Peyer's patch (tissue), 4 donors: ENCODE data around the gene PAX8.

ENCODE experiments used
- CTCF ChIP-seq, 6 experiments: fragments of 450-650 bp in 4 of 6; fragments of 200-600 bp in 2 of 6; sonication (generic) in 1 of 6; IDR thresholded peaks; one replicate each; pipeline ENCODE4 v1.5.1; 2017 to 2019; ENCODE audit warnings: antibody characterized with exemption in 6 of 6, mild to moderate bottlenecking in 3 of 6, moderate library complexity in 1 of 6
- POLR2A ChIP-seq, 2 donors: fragments of 450-650 bp; IDR thresholded peaks; one replicate each; pipeline ENCODE4 v1.5.1; 2017; ENCODE audit warnings: antibody characterized with exemption in 2 of 2, mild to moderate bottlenecking in 2 of 2, moderate library complexity in 2 of 2

GRCh38 chr2:113273027-113273551 is 5.6 kb downstream of the PAX8 start:
- peak in 1 of 6 experiments; percentile 11 for TF ChIP-seq CTCF (IDR thresholded peaks at IDR 0.05)
- no peak for TF ChIP-seq POLR2A (IDR thresholded peaks at IDR 0.05)
